Measurements from ENCODE around the gene DUSP1. TPM values are rescaled to one million over a fixed set of nuclear protein-coding genes. Genes with fewer than 3 reads are reported as not detected.
A peak's percentile ranks its signal among the peaks of the same experiment; 100 is the strongest.

The DUSP1 gene
- total and polyA plus RNA-seq, 2 of the 13 experiments (the other 11 are each of a cell fraction or from before 2014, with no cell fraction given), result 27.1 to 55.5 TPM

DNA sequence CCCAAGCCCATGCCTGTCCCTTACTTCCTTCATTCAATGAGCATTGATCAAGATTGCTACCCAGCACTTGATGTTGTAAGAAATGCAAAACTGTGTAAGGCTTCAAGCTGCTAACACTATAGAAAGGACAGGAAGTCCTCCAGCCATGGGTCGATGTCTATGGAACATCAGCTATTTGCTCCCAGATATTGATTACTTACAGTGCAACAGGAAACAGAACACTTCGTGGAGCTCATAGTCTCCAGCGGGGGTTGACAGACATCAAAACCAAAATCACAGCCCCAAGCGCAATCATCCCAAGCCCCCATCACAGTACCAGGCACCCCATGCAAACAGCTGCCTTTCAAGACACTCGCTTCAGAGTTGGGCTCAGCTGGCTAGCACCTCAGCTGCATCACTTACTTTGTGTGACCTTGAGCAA lies 26.8 kb upstream of the DUSP1 start (continued):
- TF ChIP-seq, protein P1, sequence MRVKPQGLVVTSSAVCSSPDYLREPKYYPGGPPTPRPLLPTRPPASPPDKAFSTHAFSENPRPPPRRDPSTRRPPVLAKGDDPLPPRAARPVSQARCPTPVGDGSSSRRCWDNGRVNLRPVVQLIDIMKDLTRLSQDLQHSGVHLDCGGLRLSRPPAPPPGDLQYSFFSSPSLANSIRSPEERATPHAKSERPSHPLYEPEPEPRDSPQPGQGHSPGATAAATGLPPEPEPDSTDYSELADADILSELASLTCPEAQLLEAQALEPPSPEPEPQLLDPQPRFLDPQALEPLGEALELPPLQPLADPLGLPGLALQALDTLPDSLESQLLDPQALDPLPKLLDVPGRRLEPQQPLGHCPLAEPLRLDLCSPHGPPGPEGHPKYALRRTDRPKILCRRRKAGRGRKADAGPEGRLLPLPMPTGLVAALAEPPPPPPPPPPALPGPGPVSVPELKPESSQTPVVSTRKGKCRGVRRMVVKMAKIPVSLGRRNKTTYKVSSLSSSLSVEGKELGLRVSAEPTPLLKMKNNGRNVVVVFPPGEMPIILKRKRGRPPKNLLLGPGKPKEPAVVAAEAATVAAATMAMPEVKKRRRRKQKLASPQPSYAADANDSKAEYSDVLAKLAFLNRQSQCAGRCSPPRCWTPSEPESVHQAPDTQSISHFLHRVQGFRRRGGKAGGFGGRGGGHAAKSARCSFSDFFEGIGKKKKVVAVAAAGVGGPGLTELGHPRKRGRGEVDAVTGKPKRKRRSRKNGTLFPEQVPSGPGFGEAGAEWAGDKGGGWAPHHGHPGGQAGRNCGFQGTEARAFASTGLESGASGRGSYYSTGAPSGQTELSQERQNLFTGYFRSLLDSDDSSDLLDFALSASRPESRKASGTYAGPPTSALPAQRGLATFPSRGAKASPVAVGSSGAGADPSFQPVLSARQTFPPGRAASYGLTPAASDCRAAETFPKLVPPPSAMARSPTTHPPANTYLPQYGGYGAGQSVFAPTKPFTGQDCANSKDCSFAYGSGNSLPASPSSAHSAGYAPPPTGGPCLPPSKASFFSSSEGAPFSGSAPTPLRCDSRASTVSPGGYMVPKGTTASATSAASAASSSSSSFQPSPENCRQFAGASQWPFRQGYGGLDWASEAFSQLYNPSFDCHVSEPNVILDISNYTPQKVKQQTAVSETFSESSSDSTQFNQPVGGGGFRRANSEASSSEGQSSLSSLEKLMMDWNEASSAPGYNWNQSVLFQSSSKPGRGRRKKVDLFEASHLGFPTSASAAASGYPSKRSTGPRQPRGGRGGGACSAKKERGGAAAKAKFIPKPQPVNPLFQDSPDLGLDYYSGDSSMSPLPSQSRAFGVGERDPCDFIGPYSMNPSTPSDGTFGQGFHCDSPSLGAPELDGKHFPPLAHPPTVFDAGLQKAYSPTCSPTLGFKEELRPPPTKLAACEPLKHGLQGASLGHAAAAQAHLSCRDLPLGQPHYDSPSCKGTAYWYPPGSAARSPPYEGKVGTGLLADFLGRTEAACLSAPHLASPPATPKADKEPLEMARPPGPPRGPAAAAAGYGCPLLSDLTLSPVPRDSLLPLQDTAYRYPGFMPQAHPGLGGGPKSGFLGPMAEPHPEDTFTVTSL (CRISPR knock-in tag; IDR thresholded peaks at IDR 0.05; ENCODE audit: borderline replicate concordance), result peak; percentile 83
- TF ChIP-seq, protein P2, sequence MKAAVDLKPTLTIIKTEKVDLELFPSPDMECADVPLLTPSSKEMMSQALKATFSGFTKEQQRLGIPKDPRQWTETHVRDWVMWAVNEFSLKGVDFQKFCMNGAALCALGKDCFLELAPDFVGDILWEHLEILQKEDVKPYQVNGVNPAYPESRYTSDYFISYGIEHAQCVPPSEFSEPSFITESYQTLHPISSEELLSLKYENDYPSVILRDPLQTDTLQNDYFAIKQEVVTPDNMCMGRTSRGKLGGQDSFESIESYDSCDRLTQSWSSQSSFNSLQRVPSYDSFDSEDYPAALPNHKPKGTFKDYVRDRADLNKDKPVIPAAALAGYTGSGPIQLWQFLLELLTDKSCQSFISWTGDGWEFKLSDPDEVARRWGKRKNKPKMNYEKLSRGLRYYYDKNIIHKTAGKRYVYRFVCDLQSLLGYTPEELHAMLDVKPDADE (CRISPR knock-in tag; IDR thresholded peaks at IDR 0.05), result no peak
- TF ChIP-seq ZSCAN25 (CRISPR knock-in tag; IDR thresholded peaks at IDR 0.05) (0 out of 2 replicates have a peak, but pooled peaks have one; percentile 20), EP300 (IDR thresholded peaks at IDR 0.05; ENCODE audit: low read depth in 2 of 2, low read length in 2 of 2) (peak in 1 of 2 experiments; percentile 32; a peak in 1 of 4 replicates), EP300 (CRISPR knock-in tag; IDR thresholded peaks at IDR 0.05; ENCODE audit: borderline replicate concordance) (no peak), ZBTB21 (CRISPR knock-in tag; IDR thresholded peaks at IDR 0.05) (no peak), RCOR2 (CRISPR knock-in tag; IDR thresholded peaks at IDR 0.05) (peak; percentile 38; the same call in 1 of the 2 replicates), ZNF761 (CRISPR knock-in tag; conservative IDR thresholded peaks at IDR 0.05) (no peak), POLR2G (IDR thresholded peaks at IDR 0.05; ENCODE audit: low read depth, low read length) (no peak), NR2F6 (IDR thresholded peaks at IDR 0.05) (0 out of 2 replicates have a peak, but pooled peaks have one; percentile 15), NR2F6 (CRISPR knock-in tag; IDR thresholded peaks at IDR 0.05) (0 out of 2 replicates have a peak, but pooled peaks have one; percentile 16), POLR2AphosphoS2 (IDR thresholded peaks at IDR 0.05; ENCODE audit: low read depth, low read length) (no peak), ZNF781 (CRISPR knock-in tag; IDR thresholded peaks at IDR 0.05; ENCODE audit: borderline replicate concordance, not compliant biosample characterization) (no peak)
- TF ChIP-seq, protein P3, sequence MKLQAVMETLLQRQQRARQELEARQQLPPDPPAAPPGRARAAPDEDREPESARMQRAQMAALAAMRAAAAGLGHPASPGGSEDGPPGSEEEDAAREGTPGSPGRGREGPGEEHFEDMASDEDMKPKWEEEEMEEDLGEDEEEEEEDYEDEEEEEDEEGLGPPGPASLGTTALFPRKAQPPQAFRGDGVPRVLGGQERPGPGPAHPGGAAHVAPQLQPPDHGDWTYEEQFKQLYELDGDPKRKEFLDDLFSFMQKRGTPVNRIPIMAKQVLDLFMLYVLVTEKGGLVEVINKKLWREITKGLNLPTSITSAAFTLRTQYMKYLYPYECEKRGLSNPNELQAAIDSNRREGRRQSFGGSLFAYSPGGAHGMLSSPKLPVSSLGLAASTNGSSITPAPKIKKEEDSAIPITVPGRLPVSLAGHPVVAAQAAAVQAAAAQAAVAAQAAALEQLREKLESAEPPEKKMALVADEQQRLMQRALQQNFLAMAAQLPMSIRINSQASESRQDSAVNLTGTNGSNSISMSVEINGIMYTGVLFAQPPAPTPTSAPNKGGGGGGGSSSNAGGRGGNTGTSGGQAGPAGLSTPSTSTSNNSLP (IDR thresholded peaks at IDR 0.05; ENCODE audit: low read depth, low read length), result 0 out of 2 replicates have a peak, but pooled peaks have one; percentile 25
- TF ChIP-seq, protein P4, sequence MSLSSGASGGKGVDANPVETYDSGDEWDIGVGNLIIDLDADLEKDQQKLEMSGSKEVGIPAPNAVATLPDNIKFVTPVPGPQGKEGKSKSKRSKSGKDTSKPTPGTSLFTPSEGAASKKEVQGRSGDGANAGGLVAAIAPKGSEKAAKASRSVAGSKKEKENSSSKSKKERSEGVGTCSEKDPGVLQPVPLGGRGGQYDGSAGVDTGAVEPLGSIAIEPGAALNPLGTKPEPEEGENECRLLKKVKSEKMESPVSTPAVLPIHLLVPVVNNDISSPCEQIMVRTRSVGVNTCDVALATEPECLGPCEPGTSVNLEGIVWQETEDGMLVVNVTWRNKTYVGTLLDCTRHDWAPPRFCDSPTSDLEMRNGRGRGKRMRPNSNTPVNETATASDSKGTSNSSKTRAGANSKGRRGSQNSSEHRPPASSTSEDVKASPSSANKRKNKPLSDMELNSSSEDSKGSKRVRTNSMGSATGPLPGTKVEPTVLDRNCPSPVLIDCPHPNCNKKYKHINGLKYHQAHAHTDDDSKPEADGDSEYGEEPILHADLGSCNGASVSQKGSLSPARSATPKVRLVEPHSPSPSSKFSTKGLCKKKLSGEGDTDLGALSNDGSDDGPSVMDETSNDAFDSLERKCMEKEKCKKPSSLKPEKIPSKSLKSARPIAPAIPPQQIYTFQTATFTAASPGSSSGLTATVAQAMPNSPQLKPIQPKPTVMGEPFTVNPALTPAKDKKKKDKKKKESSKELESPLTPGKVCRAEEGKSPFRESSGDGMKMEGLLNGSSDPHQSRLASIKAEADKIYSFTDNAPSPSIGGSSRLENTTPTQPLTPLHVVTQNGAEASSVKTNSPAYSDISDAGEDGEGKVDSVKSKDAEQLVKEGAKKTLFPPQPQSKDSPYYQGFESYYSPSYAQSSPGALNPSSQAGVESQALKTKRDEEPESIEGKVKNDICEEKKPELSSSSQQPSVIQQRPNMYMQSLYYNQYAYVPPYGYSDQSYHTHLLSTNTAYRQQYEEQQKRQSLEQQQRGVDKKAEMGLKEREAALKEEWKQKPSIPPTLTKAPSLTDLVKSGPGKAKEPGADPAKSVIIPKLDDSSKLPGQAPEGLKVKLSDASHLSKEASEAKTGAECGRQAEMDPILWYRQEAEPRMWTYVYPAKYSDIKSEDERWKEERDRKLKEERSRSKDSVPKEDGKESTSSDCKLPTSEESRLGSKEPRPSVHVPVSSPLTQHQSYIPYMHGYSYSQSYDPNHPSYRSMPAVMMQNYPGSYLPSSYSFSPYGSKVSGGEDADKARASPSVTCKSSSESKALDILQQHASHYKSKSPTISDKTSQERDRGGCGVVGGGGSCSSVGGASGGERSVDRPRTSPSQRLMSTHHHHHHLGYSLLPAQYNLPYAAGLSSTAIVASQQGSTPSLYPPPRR (CRISPR knock-in tag; IDR thresholded peaks at IDR 0.05; ENCODE audit: borderline replicate concordance), result peak; percentile 40; the same call in 1 of the 2 replicates
